WTC11 (cell line): Measurements from ENCODE around the gene NXPE3. TPM values are rescaled to one million over a fixed set of nuclear protein-coding genes. Genes with fewer than 3 reads are reported as not detected.
A peak's percentile ranks its signal among the peaks of the same experiment; 100 is the strongest.

Experiments
- ATF6 ChIP-seq: sonication (generic); formaldehyde crosslinking; IDR thresholded peaks from 2 replicates; pipeline ENCODE4 v1.8.1; 2023; ENCODE audit warnings: mild to moderate bottlenecking, missing genetic modification reagents
- CDX4 ChIP-seq: fragments of 250-450 bp; sonication (Bioruptor Pico); IDR thresholded peaks from 2 replicates; pipeline ENCODE4 v1.9.0; 2021; ENCODE audit warnings: moderate library complexity, mild to moderate bottlenecking, inconsistent platforms, borderline replicate concordance
- CREB1 ChIP-seq: sonication (generic); formaldehyde crosslinking; IDR thresholded peaks from 2 replicates; pipeline ENCODE4 v1.8.0; 2023; ENCODE audit warnings: mild to moderate bottlenecking, missing genetic modification reagents
- CTCF ChIP-seq: fragments of 200-600 bp; IDR thresholded peaks from 2 replicates; pipeline ENCODE4 v1.8.0; 2022; ENCODE audit warnings: antibody characterized with exemption
- ETV6 ChIP-seq: sonication (generic); formaldehyde crosslinking; IDR thresholded peaks from 2 replicates; pipeline ENCODE4 v1.8.1; 2022; ENCODE audit warnings: mild to moderate bottlenecking, missing genetic modification reagents
- GRHL2 ChIP-seq: fragments of 250-450 bp; sonication (Bioruptor Pico); IDR thresholded peaks from 2 replicates; pipeline ENCODE4 v1.8.0; 2022; ENCODE audit warnings: mild to moderate bottlenecking, moderate library complexity; ENCODE audit not compliant: insufficient replicate concordance, severe bottlenecking
- IRF1 ChIP-seq: sonication (generic); formaldehyde crosslinking; IDR thresholded peaks from 2 replicates; pipeline ENCODE4 v1.8.0; 2023; ENCODE audit warnings: missing genetic modification reagents
- IRF2 ChIP-seq: sonication (generic); formaldehyde crosslinking; IDR thresholded peaks from 2 replicates; pipeline ENCODE4 v1.8.0; 2022; ENCODE audit warnings: low read depth, missing genetic modification reagents, borderline replicate concordance
- JUN ChIP-seq: sonication (generic); formaldehyde crosslinking; IDR thresholded peaks from 2 replicates; pipeline ENCODE4 v1.8.0; 2023; ENCODE audit warnings: mild to moderate bottlenecking, missing genetic modification reagents
- MAX ChIP-seq: sonication (generic); formaldehyde crosslinking; IDR thresholded peaks from 2 replicates; pipeline ENCODE4 v1.8.0; 2022; ENCODE audit warnings: mild to moderate bottlenecking, missing genetic modification reagents
- MLX ChIP-seq: sonication (generic); formaldehyde crosslinking; IDR thresholded peaks from 2 replicates; pipeline ENCODE4 v1.8.1; 2023; ENCODE audit warnings: mild to moderate bottlenecking, missing genetic modification reagents, moderate library complexity
- MXD4 ChIP-seq: fragments of 250-450 bp; sonication (Bioruptor Pico); IDR thresholded peaks from 2 replicates; pipeline ENCODE4 v1.8.0; 2021; ENCODE audit warnings: mild to moderate bottlenecking, moderate library complexity, borderline replicate concordance
- NFYB ChIP-seq: sonication (generic); formaldehyde crosslinking; conservative IDR thresholded peaks from 2 replicates; pipeline ENCODE4 v1.8.0; 2022; ENCODE audit warnings: low read depth, missing genetic modification reagents
- NR2C2 ChIP-seq: sonication (generic); formaldehyde crosslinking; IDR thresholded peaks from 2 replicates; pipeline ENCODE4 v1.8.0; 2022; ENCODE audit warnings: mild to moderate bottlenecking, missing genetic modification reagents
- NR3C1 ChIP-seq: sonication (generic); formaldehyde crosslinking; conservative IDR thresholded peaks from 2 replicates; pipeline ENCODE4 v1.8.1; 2023; ENCODE audit warnings: low read depth, mild to moderate bottlenecking, missing genetic modification reagents
- PRDM15 ChIP-seq: sonication (generic); formaldehyde crosslinking; IDR thresholded peaks from 2 replicates; pipeline ENCODE4 v1.8.0; 2022; ENCODE audit warnings: missing genetic modification reagents
- PRRX2 ChIP-seq: fragments of 250-450 bp; sonication (Bioruptor Pico); IDR thresholded peaks from 2 replicates; pipeline ENCODE4 v1.8.0; 2021; ENCODE audit warnings: mild to moderate bottlenecking
- RORB ChIP-seq: fragments of 250-450 bp; sonication (Bioruptor Pico); IDR thresholded peaks from 2 replicates; pipeline ENCODE4 v1.9.0; 2021; ENCODE audit warnings: mild to moderate bottlenecking
- SMAD3 ChIP-seq: sonication (generic); formaldehyde crosslinking; IDR thresholded peaks from 2 replicates; pipeline ENCODE4 v1.8.0; 2022; ENCODE audit warnings: missing genetic modification reagents, mild to moderate bottlenecking, borderline replicate concordance
- ZNF121 ChIP-seq: sonication (generic); formaldehyde crosslinking; IDR thresholded peaks from 2 replicates; pipeline ENCODE4 v1.8.0; 2023; ENCODE audit warnings: missing genetic modification reagents
- ZNF263 ChIP-seq: sonication (generic); formaldehyde crosslinking; IDR thresholded peaks from 2 replicates; pipeline ENCODE4 v1.8.1; 2022; ENCODE audit warnings: low read depth, mild to moderate bottlenecking, moderate library complexity, missing genetic modification reagents
- ZNF281 ChIP-seq: sonication (generic); formaldehyde crosslinking; IDR thresholded peaks from 2 replicates; pipeline ENCODE4 v1.8.0; 2023; ENCODE audit warnings: mild to moderate bottlenecking, missing genetic modification reagents
- ZNF512 ChIP-seq: sonication (generic); formaldehyde crosslinking; IDR thresholded peaks from 2 replicates; pipeline ENCODE4 v1.8.1; 2022; ENCODE audit warnings: missing genetic modification reagents, borderline replicate concordance
- total RNA-seq: library from RNA; stranded (reverse); gene quantifications from 3 replicates; pipeline ENCODE4 v1.2.3, GENCODE V29; 2021

NXPE3 gene
- total RNA-seq, 1 experiment from 2014 or later, result 13.9 TPM

GRCh38 chr3:101848754-101849713 is 70.0 kb downstream of the NXPE3 start, which contains the start of gene NFKBIZ (continued):
- no peak for TF ChIP-seq MXD4 (CRISPR knock-in tag)
- no peak for TF ChIP-seq MLX
- no peak; the same call in 1 of the 2 replicates for TF ChIP-seq CREB1 (CRISPR knock-in tag)
- TF ChIP-seq ZNF121 (CRISPR knock-in tag), result no peak
- TF ChIP-seq RORB (CRISPR knock-in tag), result no peak
- TF ChIP-seq GRHL2, result no peak
- TF ChIP-seq MAX (CRISPR knock-in tag), result peak; percentile 40; the same call in 1 of the 2 replicates
- no peak for TF ChIP-seq CTCF
- TF ChIP-seq IRF2 (CRISPR knock-in tag), result no peak
- TF ChIP-seq NR2C2, result no peak
- TF ChIP-seq ATF6 (CRISPR knock-in tag), result no peak
- no peak for TF ChIP-seq ZNF263 (CRISPR knock-in tag)
- no peak for TF ChIP-seq NR3C1 (CRISPR knock-in tag)
- TF ChIP-seq SMAD3, result no peak
- 0 out of 2 replicates have a peak, but pooled peaks have one; percentile 15 for TF ChIP-seq ETV6
- TF ChIP-seq NFYB (CRISPR knock-in tag), result no peak; the same call in 1 of the 2 replicates
- TF ChIP-seq PRRX2 (CRISPR knock-in tag), result no peak
- TF ChIP-seq PRDM15 (CRISPR knock-in tag), result peak; percentile 67
- no peak for TF ChIP-seq ZNF512 (CRISPR knock-in tag)
- TF ChIP-seq JUN (CRISPR knock-in tag), result 0 out of 2 replicates have a peak, but pooled peaks have one; percentile 21
- no peak for TF ChIP-seq CDX4 (CRISPR knock-in tag)
- no peak for TF ChIP-seq IRF1 (CRISPR knock-in tag)
- 0 out of 2 replicates have a peak, but pooled peaks have one; percentile 13 for TF ChIP-seq ZNF281 (CRISPR knock-in tag)
